GM12878 (cell line): ENCODE results near the gene RFX7. TPM values are rescaled to one million over a fixed set of nuclear protein-coding genes. Genes with fewer than 3 reads are reported as not detected.

Experiments
- ATAC-seq: fragments of 200-7000 bp; cut with Tn5 transposase; 3 replicates; pipeline ENCODE4 v1.9.1; 2020; ENCODE audit warnings: mild to moderate bottlenecking, moderate library complexity
- BruUV-seq: library from RNA; stranded (reverse); fragments of 400-500 nt; replicated peaks from 2 replicates; lab custom pipeline; 2021; lab: Mats Ljungman, UMichigan
- CTCF ChIA-PET: fragments of 300-600 bp; sonication (Branson Sonifier 250); formaldehyde crosslinking; extraction: SDS; loops from one replicate; lab custom pipeline; 2021; ENCODE audit warnings: inconsistent platforms; lab: Yijun Ruan, JAX
- POLR2A ChIA-PET: fragments of 350-600 bp; formaldehyde crosslinking; extraction: SDS; loops from one replicate; lab custom pipeline; 2021; ENCODE audit warnings: inconsistent platforms; lab: Charles Lee
- RAD21 ChIA-PET: fragments of 300-600 bp; sonication (Branson Sonifier 250); formaldehyde crosslinking; loops from one replicate; lab custom pipeline; 2023; ENCODE audit warnings: antibody characterized with exemption; ENCODE audit not compliant: unreplicated experiment; lab: Charles Lee
- SMC1A ChIA-PET: fragments of 300-600 bp; sonication (Branson Sonifier 250); formaldehyde crosslinking; loops from one replicate; lab custom pipeline; 2023; ENCODE audit not compliant: unreplicated experiment, uncharacterized antibody; lab: Charles Lee
- DNase-seq: peaks from one replicate; pipeline ENCODE4 v3.0.0-alpha.2; 2011; ENCODE audit warnings: low read depth, low spot score
- FAIRE-seq: peaks from 3 replicates; lab custom pipeline; 2011; peaks lifted over from hg19 to GRCh38; lab: Jason Lieb, UNC
- H2AFZ ChIP-seq: 2 replicates; pipeline ENCODE4 v1.6.0; 2011; ENCODE audit warnings: low read depth, low read length, control low read depth; ENCODE audit not compliant: control insufficient read depth
- H3K27ac ChIP-seq: 2 replicates; pipeline ENCODE4 v1.5.1; 2011; ENCODE audit warnings: control low read depth; ENCODE audit not compliant: control insufficient read depth, insufficient read depth
- H3K27me3 ChIP-seq, 2 experiments: replicated peaks in 1 of 2; 2 replicates each; pipeline versions ENCODE4 v1.6.0 to v1.6.1; 2011; ENCODE audit warnings: low read length in 1 of 2; ENCODE audit not compliant: control insufficient read depth in 2 of 2, insufficient read depth in 2 of 2
- H3K36me3 ChIP-seq, 2 experiments: 2 replicates each; pipeline ENCODE4 v1.5.1; 2011; ENCODE audit warnings: low read length in 1 of 2; ENCODE audit not compliant: control insufficient read depth in 2 of 2, insufficient read depth in 2 of 2
- H3K4me1 ChIP-seq: 2 replicates; pipeline ENCODE4 v1.6.1; 2011; ENCODE audit warnings: mild to moderate bottlenecking, low read length, moderate library complexity, mixed read lengths; ENCODE audit not compliant: control insufficient read depth, insufficient read depth
- H3K4me2 ChIP-seq: 2 replicates; pipeline ENCODE4 v1.6.0; 2011; ENCODE audit warnings: control low read depth; ENCODE audit not compliant: control insufficient read depth, insufficient read depth
- H3K4me3 ChIP-seq: fragments of 200-600 bp; sonication (generic); 2 replicates; pipeline ENCODE4 v1.5.1; 2016
- H3K79me2 ChIP-seq: 2 replicates; pipeline ENCODE4 v1.6.0; 2011; ENCODE audit warnings: low read length; ENCODE audit not compliant: control insufficient read depth, insufficient read depth
- H3K9ac ChIP-seq: 2 replicates; pipeline ENCODE4 v1.8.0; 2011; ENCODE audit warnings: low read length, control low read depth, mixed read lengths; ENCODE audit not compliant: control insufficient read depth, insufficient read depth
- H3K9me3 ChIP-seq: replicated peaks from 3 replicates; pipeline ENCODE4 v1.5.1; 2011; ENCODE audit warnings: mild to moderate bottlenecking, low read length; ENCODE audit not compliant: control insufficient read depth, insufficient read depth
- H4K20me1 ChIP-seq: 2 replicates; pipeline ENCODE4 v1.6.0; 2011; ENCODE audit not compliant: control insufficient read depth, insufficient read depth
- GATAD2B ChIP-seq: fragments of 450-650 bp; conservative IDR thresholded peaks from 2 replicates; pipeline ENCODE4 v1.6.1; 2017; ENCODE audit warnings: low read depth, mild to moderate bottlenecking, moderate library complexity
- KLF5 ChIP-seq: fragments of 450-650 bp; IDR thresholded peaks from 2 replicates; pipeline ENCODE4 v1.6.1; 2014; ENCODE audit warnings: mild to moderate bottlenecking; ENCODE audit not compliant: partially characterized antibody
- RAD21 ChIP-seq: IDR thresholded peaks from 2 replicates; pipeline ENCODE4 v1.6.1; 2011; ENCODE audit warnings: mild to moderate bottlenecking, low read depth, low read length, moderate library complexity; ENCODE audit not compliant: insufficient read depth
- SMC3 ChIP-seq: IDR thresholded peaks from 2 replicates; pipeline ENCODE4 v1.6.1; 2011; ENCODE audit warnings: low read length, improper control_type of control experiment, borderline replicate concordance
- WGBS: methylation state at CpG from one replicate; pipeline ENCODE4 v1.1.6; 2016; ENCODE audit warnings: low lambda C conversion rate; ENCODE audit not compliant: insufficient replicate concordance, insufficient coverage; ENCODE audit errors: missing lambda C conversion rate; 5-methylcytosine and 5-hydroxymethylcytosine counted together
- in situ Hi-C: fragments of 300-500 bp; cut with MboI; formaldehyde crosslinking; loops from 9 replicates; pipeline ENCODE4 v1.14.3; 2018; ENCODE audit warnings: mixed read lengths
- intact Hi-C: fragments of 100-400 bp; cut with micrococcal nuclease; formaldehyde crosslinking; loops from one replicate; pipeline ENCODE4 v1.14.2; 2022; ENCODE audit not compliant: unreplicated experiment
- polyA plus RNA-seq, 11 experiments: library from polyadenylated mRNA; depleted of rRNA in 4 of 11; unstranded in 6 of 11; stranded (reverse) in 5 of 11; fragments of >200 nt; fragmentation: Nextera tagmentation in 4 of 11; fragmentation: Illumina TruSeq in 1 of 11; extraction: Ambion mirVana in 4 of 11; extraction: Trizol in 1 of 11; gene quantifications; 1 replicate in 1 of 11; 2 replicates in 10 of 11; pipeline versions ENCODE4 v1.2.1 to v1.2.3, GENCODE V29; 2011 to 2016; ENCODE audit warnings: inconsistent platforms in 2 of 11, missing spikeins in 2 of 11, low read depth in 1 of 11
- total RNA-seq, 4 experiments: library from RNA; depleted of rRNA in 3 of 4; stranded (reverse); fragments of >200 nt in 3 of 4; fragmentation: Illumina TruSeq in 1 of 4; extraction: Trizol in 1 of 4; gene quantifications; 2 replicates each; pipeline versions ENCODE4 v1.2.1 to v1.2.3, GENCODE V29; 2013 to 2021
- TF ChIP-seq, protein P1 (sequence below), 3 experiments: IDR thresholded peaks in 2 of 3; conservative IDR thresholded peaks in 1 of 3; 2 replicates each; pipeline ENCODE4 v1.5.1; 2011; ENCODE audit warnings: low read depth in 3 of 3, low read length in 3 of 3, mild to moderate bottlenecking in 3 of 3, control low read depth in 2 of 3, moderate library complexity in 2 of 3, inconsistent platforms in 1 of 3, mixed read lengths in 1 of 3; ENCODE audit not compliant: control insufficient read depth in 2 of 3, insufficient read depth in 1 of 3; ENCODE audit errors: extremely low read depth in 1 of 3

RFX7 gene
- total and polyA plus RNA-seq, 10 of the 15 experiments (the other 5 are each of a cell fraction or from before 2014, with no cell fraction given): 3.2 to 31.4 (median 10.7) TPM

DNA sequence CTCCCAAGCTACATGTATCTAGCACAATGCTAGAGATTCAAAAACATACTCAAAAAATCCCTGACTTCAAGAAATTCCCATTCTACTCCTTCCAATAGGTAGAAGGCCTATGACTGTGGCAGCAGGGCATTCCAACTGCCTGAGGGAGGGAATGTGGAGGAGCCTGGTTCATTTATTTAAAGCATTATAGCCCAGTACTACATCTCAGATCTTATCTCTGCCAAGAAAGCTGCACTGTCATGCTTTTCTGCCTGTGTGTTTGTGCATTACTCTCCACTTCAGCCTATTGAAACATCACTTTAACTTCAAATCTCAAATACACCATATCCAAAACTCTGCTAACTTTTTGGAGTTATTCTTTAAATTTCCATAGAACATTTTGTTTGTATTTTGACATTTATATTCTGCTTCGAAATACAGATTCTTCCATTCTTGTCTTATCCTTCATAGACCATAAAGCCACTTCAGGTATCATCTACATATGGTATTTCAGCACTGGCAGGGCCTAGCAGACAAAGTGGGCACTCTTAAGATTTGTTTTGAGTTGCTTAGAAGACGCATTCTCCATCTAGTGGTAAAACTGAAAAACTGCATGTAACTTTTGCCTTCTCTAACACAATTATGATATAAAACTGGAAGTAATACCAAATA is 191.2 kb downstream of the RFX7 start:
- no peak overlapping the region for H2AFZ ChIP-seq
- peak; percentile 76 for ATAC-seq
- H3K9ac ChIP-seq: no peak overlapping the region
- no peaks in the 10 kb centered on the region for H3K27me3 ChIP-seq
- peak; percentile 56 for FAIRE-seq
- H4K20me1 ChIP-seq: no peaks in the 10 kb centered on the region
- H3K4me2 ChIP-seq: no peak overlapping the region
- no peak overlapping the region for H3K27ac ChIP-seq
- CTCF ChIA-PET: interaction anchor here (0.6 to 2.1 kb wide), 9 partner anchors 10 to 1428 kb away, joined by 3 to 8 read pairs (median 3); no protein-coding TSS in a partner anchor
- peak; percentile 59 for TF ChIP-seq RAD21
- TF ChIP-seq GATAD2B: no peak
- no peak for TF ChIP-seq KLF5
- TF ChIP-seq, protein P1, sequence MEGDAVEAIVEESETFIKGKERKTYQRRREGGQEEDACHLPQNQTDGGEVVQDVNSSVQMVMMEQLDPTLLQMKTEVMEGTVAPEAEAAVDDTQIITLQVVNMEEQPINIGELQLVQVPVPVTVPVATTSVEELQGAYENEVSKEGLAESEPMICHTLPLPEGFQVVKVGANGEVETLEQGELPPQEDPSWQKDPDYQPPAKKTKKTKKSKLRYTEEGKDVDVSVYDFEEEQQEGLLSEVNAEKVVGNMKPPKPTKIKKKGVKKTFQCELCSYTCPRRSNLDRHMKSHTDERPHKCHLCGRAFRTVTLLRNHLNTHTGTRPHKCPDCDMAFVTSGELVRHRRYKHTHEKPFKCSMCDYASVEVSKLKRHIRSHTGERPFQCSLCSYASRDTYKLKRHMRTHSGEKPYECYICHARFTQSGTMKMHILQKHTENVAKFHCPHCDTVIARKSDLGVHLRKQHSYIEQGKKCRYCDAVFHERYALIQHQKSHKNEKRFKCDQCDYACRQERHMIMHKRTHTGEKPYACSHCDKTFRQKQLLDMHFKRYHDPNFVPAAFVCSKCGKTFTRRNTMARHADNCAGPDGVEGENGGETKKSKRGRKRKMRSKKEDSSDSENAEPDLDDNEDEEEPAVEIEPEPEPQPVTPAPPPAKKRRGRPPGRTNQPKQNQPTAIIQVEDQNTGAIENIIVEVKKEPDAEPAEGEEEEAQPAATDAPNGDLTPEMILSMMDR (IDR thresholded peaks at IDR 0.05 in 2 of 3, conservative IDR thresholded peaks at IDR 0.05 in 1 of 3; ENCODE audit: control insufficient read depth in 2 of 3, extremely low read depth in 1 of 3, insufficient read depth in 1 of 3, low read depth in 3 of 3, low read length in 3 of 3): peak; percentile 60 to 70 (median 61)
- TF ChIP-seq SMC3: peak; percentile 66; the same call in 1 of the 2 replicates
- no peak for DNase-seq
- POLR2A ChIA-PET: no interaction called here
- 3% methylated on average over 2 of the region's 2 CpGs for WGBS
- RAD21 ChIA-PET: no interaction called here
- H3K9me3 ChIP-seq: no peaks in the 10 kb centered on the region
- no peaks in the 10 kb centered on the region for H3K79me2 ChIP-seq
- SMC1A ChIA-PET: interaction anchor here (1.0 kb wide), 1 partner anchor 45 kb away, joined by 3 read pairs; no protein-coding TSS in a partner anchor
- no peak overlapping the region for H3K4me3 ChIP-seq
- no peaks in the 10 kb centered on the region for H3K4me1 ChIP-seq
- intact Hi-C loops: loop anchor here (5.0 to 10.0 kb wide), 2 partner anchors 155 to 408 kb away; no protein-coding TSS in a partner anchor
- in situ Hi-C loops: no loop called here
- no peaks in the 10 kb centered on the region for H3K36me3 ChIP-seq
- no TSS peak for BruUV-seq
